A673 (cell line): ENCODE measurements around the gene OCIAD1. TPM values are rescaled to one million over a fixed set of nuclear protein-coding genes. Genes with fewer than 3 reads are reported as not detected.
"Not testable (repeated sequence)": the region's sequence is repeated elsewhere in the genome, so short reads cannot be mapped to it uniquely, and the experiment has no call there.

Experiments used
- BruUV-seq: library from RNA; stranded (reverse); fragments of 400-500 nt; replicated peaks from 2 replicates; lab custom pipeline; 2021; lab: Mats Ljungman, UMichigan
- CTCF ChIA-PET: fragments of 300-600 bp; sonication (Branson Sonifier 250); formaldehyde crosslinking; loops from one replicate; lab custom pipeline; 2022; ENCODE audit warnings: antibody characterized with exemption; lab: Charles Lee
- POLR2A ChIA-PET: fragments of 300-600 bp; sonication (Branson Sonifier 250); formaldehyde crosslinking; loops from one replicate; lab custom pipeline; 2022; ENCODE audit warnings: antibody characterized with exemption; ENCODE audit not compliant: low non-redundant PET; lab: Charles Lee
- DNase-seq: peaks from one replicate; pipeline ENCODE4 v3.0.0-alpha.2; 2015; ENCODE audit warnings: low spot score
- H3K27ac ChIP-seq: fragments of 200-600 bp; sonication (generic); 2 replicates; pipeline ENCODE4 v1.5.1; 2016; ENCODE audit warnings: mixed run types, low read depth, mild to moderate bottlenecking, mixed read lengths, antibody characterized with exemption, low read length; ENCODE audit not compliant: poor library complexity, severe bottlenecking
- H3K27me3 ChIP-seq: fragments of 200-600 bp; sonication (generic); replicated peaks from 2 replicates; pipeline ENCODE4 v1.6.1; 2017; ENCODE audit warnings: mixed run types, low read depth, mild to moderate bottlenecking, mixed read lengths, antibody characterized with exemption, low read length; ENCODE audit not compliant: insufficient read depth, poor library complexity
- H3K36me3 ChIP-seq: fragments of 200-600 bp; sonication (generic); 2 replicates; pipeline ENCODE4 v1.6.1; 2016; ENCODE audit warnings: mixed run types, mild to moderate bottlenecking, mixed read lengths, antibody characterized with exemption, low read length; ENCODE audit not compliant: insufficient read depth, poor library complexity, severe bottlenecking
- H3K4me1 ChIP-seq: fragments of 200-600 bp; sonication (generic); 2 replicates; pipeline ENCODE4 v1.6.1; 2017; ENCODE audit warnings: mixed run types, mild to moderate bottlenecking, mixed read lengths, antibody characterized with exemption, low read length; ENCODE audit not compliant: insufficient read depth, poor library complexity, severe bottlenecking
- H3K4me3 ChIP-seq: fragments of 200-600 bp; sonication (generic); 2 replicates; pipeline ENCODE4 v1.5.1; 2016; ENCODE audit warnings: low read depth, mixed run types, mild to moderate bottlenecking, mixed read lengths, low read length; ENCODE audit not compliant: poor library complexity, severe bottlenecking
- H3K9me3 ChIP-seq: fragments of 200-600 bp; sonication (generic); 2 replicates; pipeline ENCODE4 v1.6.1; 2016; ENCODE audit warnings: mixed run types, low read depth, mild to moderate bottlenecking, mixed read lengths, antibody characterized with exemption, low read length; ENCODE audit not compliant: poor library complexity, severe bottlenecking
- CTCF ChIP-seq: fragments of 300-800, 200-600 bp; sonication (generic); conservative IDR thresholded peaks from 2 replicates; pipeline ENCODE4 v1.5.1; 2017; ENCODE audit warnings: low read depth, mild to moderate bottlenecking, antibody characterized with exemption, low read length, moderate library complexity, mixed read lengths
- EZH2 ChIP-seq: fragments of 200-600 bp; sonication (generic); IDR thresholded peaks from 2 replicates; pipeline ENCODE4 v1.6.1; 2017; ENCODE audit warnings: borderline replicate concordance, low read depth, mild to moderate bottlenecking, mixed read lengths, antibody characterized with exemption, low read length; ENCODE audit not compliant: poor library complexity, severe bottlenecking
- intact Hi-C: fragments of 100-400 bp; cut with micrococcal nuclease; formaldehyde crosslinking; loops from one replicate; pipeline ENCODE4 v1.10.0; 2022; ENCODE audit not compliant: unreplicated experiment
- total RNA-seq: library from RNA; stranded (reverse); gene quantifications from 2 replicates; pipeline ENCODE4 v1.2.3, GENCODE V29; 2021

The OCIAD1 gene
- total RNA-seq, 1 experiment from 2014 or later = 138 TPM

GRCh38 chr4:48799157-48799556 lies 31.7 kb upstream of the OCIAD1 start:
- H3K36me3 ChIP-seq = no peaks in the 10 kb centered on the region
- no peak for DNase-seq
- intact Hi-C loops = no loop called here
- H3K4me1 ChIP-seq = no peaks in the 10 kb centered on the region
- no peak overlapping the region for H3K27ac ChIP-seq
- H3K27me3 ChIP-seq = no peaks in the 10 kb centered on the region
- H3K9me3 ChIP-seq = no peaks in the 10 kb centered on the region
- BruUV-seq = no TSS peak
- POLR2A ChIA-PET = no interaction called here
- TF ChIP-seq EZH2 (no peak), CTCF (no peak)
- no peak overlapping the region for H3K4me3 ChIP-seq
- CTCF ChIA-PET = no interaction called here

DNA sequence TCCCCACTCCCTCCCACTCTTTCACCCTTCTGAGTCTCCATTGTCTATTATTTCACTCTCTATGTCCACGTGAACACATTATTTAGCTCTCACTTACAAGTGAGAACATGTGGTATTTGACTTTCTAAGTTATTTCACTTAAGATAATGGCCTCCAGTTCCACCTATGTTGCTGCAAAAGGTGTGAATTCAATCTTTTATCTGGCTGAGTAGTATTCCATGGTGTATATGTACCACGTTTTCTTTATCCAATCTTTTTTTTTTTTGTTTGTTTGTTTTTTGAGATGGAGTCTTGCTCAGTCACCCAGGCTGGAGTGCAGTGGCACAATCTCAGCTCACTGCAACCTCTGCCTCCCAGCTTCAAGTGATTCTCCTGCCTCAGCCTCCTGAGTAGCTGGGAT lies 30.7 kb upstream of the OCIAD1 start:
- H3K27ac ChIP-seq, H3K36me3 ChIP-seq, intact Hi-C loops, H3K4me3 ChIP-seq, BruUV-seq, DNase-seq, H3K27me3 ChIP-seq, H3K4me1 ChIP-seq, H3K9me3 ChIP-seq: not testable (repeated sequence)
- CTCF ChIA-PET = interaction anchor here (0.7 kb wide), 1 partner anchor 16 kb away, joined by 11 read pairs; no protein-coding TSS in a partner anchor
- POLR2A ChIA-PET = interaction anchor here (0.6 kb wide), 1 partner anchor 1431 kb away, joined by 4 read pairs; no protein-coding TSS in a partner anchor

DNA sequence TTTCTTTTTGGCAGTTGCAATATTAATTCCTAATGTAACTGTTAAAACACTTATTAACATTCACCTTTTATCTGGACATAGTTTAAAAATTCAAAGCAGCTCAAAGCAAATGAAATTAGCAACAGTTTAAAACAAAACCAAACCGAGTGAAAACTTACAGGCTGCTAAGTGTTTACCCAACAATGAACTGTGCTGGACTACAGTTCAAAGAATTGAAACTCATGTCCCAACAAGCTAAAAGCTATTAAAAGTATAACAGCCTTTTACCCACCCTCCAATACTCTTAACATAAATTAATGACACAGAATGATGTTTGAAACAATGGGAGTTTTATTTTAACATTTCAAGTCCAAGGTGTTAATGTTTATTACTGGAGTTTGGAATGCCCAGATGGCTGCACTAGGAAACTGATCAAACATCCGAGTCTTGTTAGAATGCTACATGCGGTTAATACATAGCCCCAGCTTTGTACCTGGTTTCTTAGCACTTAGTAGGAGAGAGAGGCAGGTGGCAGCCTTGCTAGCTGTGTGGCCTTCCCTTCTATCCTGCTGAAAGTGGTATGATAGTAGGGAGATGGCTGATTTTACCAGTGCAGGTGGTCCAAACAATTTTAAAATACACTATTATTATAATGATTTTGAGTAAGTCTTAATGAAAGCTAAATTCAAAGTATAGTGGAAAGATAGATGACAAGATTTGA lies 29.7 kb upstream of the OCIAD1 start:
- H3K27ac ChIP-seq = no peak overlapping the region

More for the DNA sequence above, 29.7 kb upstream of the OCIAD1 start:
- no peak for TF ChIP-seq CTCF
- no peak for TF ChIP-seq EZH2
- ChIA-PET POLR2A (no interaction called here), CTCF (no interaction called here)
- Histone ChIP-seq H3K4me1 (no peaks in the 10 kb centered on the region), H3K4me3 (no peak overlapping the region), H3K36me3 (no peaks in the 10 kb centered on the region), H3K27me3 (no peaks in the 10 kb centered on the region), H3K9me3 (no peaks in the 10 kb centered on the region)
- BruUV-seq = no TSS peak
- intact Hi-C loops = no loop called here
- DNase-seq = no peak
